ENCODE results near the gene RHBDL3.

Gene RHBDL3

GRCh38 chr17:32266389-32267301 is 1.0 kb downstream of the RHBDL3 start:
- DNase-seq (ENCODE audit: low read depth, low spot score), result no peak

- DNase-seq (ENCODE audit: low read depth, low spot score), result no peak
Measured at GRCh38 chr17:32267690-32268205, 2.1 kb downstream of the RHBDL3 start.

GRCh38 chr17:32268734-32269288 is 3.2 kb downstream of the RHBDL3 start:
- DNase-seq (ENCODE audit: low read depth, low spot score), result no peak

GRCh38 chr17:32269377-32269776 is 3.7 kb downstream of the RHBDL3 start:
- DNase-seq (ENCODE audit: low read depth, low spot score), result no peak

- no peak for DNase-seq (ENCODE audit: low read depth, low spot score)
Measured at GRCh38 chr17:32271844-32272243, 6.2 kb downstream of the RHBDL3 start.

DNA sequence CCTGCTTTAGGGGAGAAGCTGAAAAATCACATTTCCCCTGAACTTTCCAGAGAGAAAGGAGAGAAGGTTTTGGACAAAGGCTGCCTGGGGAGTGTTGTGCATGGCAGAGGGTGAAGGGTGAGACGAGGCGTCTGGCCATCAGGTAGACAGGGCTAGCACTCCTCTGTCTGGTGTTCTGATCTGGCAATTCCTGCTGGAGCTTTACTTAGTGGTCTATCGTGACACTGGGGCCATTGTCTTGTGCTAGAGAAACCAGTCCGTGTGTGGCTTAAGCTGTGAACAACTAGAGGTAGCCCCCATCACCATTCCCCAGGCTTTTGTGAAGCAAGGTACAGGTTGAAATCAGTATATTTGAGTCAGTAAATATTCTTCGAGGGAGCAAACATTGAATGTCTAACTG is 8.5 kb downstream of the RHBDL3 start:
- no peak for DNase-seq (ENCODE audit: low read depth, low spot score)

DNA sequence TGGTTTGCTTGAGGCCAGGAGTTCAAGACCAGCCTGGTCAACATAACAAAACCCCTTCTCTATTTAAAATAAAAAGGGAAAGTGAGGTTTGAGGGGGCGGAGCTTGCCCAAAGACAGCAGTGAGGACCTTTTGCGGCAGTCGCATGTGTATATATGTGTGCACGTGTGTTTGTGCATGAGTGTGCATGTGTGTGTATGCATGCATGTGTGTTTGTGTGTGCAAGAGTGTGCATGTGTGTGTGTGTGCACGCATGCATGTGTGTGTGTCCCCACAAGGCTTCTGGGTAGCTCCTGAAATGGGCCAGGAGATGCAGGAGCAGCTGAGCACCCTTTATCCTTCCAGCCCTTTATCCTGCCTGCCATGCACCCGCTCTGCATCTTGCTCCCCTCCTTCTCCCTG is 9.0 kb downstream of the RHBDL3 start:
- DNase-seq (ENCODE audit: low read depth, low spot score), result no peak

GRCh38 chr17:32275060-32276042 is 9.7 kb downstream of the RHBDL3 start:
- peak; percentile 32 for DNase-seq (ENCODE audit: low read depth, low spot score)

- no peak for DNase-seq (ENCODE audit: low read depth, low spot score)
Measured at GRCh38 chr17:32276171-32276601, 10.6 kb downstream of the RHBDL3 start.

DNA sequence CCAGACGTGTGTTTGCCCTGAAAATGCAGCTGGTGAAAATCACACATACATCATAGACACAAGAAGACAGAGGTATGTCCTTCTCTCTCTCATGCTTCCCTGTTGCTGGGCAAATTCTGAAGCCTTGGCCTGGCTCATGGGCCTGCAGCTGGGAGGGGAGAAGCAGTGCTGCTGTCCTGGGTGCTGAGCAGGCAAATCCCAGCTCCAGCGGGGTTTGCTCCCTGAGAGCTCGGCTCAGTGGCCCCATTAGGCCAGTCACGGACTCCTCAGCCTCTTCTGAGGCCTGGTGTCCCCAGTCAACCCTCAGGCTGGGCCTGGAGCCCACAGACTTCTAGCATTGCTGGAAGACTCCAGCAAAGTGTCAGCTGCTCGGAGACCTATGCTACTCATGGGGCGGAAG is 11.7 kb downstream of the RHBDL3 start:
- DNase-seq (ENCODE audit: low read depth, low spot score), result no peak

DNA sequence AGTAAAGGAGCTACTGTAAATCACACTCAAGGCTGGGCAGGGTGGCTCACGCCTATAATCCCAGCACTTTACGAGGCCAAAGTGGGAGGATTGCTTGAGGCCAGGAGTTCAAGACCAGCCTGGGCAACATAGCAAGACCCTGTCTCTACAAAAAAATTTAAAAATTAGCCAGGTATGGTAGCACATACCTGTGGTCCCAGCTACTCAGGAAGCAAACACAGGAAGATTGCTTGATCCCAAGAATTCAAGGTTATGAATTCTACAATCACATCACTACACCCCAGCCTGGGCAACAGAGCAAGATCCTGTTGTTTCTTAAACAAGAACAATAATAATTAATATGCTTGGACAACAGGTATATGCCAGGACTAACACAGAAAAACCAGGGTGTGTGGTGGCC is 13.2 kb downstream of the RHBDL3 start:
- no peak for DNase-seq (ENCODE audit: low read depth, low spot score)

DNA sequence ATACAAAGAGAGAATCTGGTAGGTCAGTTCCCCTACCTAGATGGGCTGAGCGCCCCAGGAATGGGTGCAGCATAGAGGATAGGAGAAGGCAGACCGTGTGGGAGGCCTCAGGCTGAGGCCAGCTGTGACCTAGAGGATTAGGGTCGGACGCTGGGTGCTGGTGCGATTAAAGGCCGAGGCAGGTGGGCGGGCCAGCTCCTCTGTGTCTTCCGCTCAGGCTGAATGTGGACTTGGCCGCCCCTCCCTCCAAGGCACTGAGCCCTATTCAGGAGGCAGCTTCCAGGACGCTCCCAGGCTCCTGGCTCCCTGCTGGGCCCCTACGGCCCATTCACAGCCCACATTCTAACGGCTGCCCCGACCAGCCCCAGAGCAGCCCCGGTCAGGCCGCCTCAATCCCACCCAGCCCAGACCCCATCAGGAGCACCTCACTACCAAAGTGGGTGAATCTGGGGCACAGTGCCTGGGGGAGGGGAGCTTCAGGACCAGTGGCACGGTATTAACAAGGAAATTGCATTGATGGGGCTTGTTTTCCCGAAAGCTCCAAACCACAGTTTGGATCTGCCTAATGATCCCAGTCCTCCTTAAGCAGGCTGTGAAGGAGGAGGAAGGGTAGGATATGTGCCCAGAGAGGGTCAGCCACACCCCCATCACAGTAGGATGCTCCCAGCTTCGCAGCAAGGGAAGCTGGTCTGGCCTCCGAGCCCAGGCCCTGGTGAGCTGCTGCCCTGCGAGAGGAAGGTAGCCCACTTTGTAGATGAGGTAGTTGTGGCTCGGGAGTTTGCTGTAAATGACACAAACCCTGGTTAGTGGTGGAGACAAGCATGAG is 14.5 kb downstream of the RHBDL3 start:
- DNase-seq (ENCODE audit: low read depth, low spot score), result no peak

- DNase-seq (ENCODE audit: low read depth, low spot score), result no peak
Measured at GRCh38 chr17:32281011-32281451, 15.4 kb downstream of the RHBDL3 start.

DNA sequence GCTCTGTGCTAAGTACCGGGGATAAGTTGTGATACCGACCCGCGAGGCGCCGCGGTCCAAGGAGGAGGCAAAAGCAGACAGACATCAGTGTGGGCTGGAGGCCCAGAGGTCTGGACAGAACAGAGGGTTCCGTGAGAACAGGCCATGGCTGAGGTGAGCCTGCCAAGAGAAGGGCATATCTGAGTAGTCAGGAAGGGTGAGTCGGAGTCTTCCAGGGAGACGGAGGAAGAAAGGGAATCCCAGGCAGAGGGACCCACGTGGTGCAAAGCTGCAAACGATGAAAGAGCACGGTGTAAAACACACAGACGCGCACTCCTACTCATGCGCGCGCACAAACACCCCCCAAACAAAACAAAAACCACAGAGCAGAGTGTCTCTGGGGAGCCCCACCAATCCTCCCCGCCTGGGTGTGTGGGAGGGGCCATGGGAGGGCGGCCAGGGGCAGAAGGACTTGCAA is 18.1 kb downstream of the RHBDL3 start:
- no peak for DNase-seq (ENCODE audit: low read depth, low spot score)

DNA sequence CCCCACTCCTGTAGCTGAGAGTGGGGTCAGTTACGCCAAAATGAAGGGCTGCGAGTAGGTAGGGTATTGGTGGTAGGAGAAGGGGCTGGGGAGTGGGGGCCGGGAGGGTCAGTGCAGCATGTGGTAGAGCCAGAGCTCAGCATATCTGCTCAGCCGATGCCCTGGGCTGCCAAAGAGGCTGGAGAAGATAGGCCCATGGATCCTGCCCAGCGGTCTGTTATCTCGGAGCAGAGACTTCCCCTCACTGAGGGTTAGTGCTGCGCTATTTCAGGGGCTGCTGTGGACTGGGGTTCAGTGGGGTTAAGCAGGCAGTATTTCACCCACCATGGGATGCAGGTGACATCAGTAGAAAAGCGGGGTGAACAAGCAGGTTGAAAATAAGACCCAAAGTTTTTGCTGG is 19.7 kb downstream of the RHBDL3 start:
- no peak for DNase-seq (ENCODE audit: low read depth, low spot score)

DNA sequence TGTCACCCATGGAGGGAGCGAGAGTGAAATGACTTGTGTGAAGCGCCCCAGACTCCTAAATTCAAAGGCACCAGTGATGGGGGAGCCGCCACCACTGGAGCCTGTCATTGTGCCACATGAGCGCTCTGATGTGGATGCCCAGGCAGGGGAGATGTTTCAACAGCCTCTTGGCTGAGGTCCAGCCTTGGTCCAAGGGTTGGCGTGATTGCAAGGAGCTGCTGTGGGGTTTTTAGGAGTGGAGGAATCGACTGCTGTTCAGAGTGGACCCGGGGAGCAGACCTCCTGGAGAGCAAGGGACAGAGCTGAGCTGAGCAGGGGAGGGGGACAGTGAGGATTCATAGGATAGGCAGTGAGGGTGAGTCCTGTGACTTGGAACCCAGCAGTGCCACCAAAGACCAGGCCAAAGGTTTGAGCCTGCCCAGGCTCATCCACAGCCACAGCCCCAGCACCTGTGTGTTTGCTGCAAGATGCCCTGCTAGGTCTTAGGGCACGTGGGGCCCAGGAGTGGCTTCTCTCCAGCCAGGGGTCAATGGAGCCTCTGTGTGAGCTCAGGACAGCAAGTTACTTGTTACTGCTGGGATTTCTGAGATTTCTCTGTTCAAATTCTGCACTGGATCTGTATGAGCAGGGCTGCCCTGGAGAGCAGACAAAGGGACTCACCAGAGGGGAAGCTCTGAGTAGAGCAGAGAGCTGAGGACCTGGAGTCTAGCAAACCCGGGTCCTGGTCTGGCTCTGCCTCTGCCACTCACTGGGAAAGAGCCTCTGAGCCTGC is 20.3 kb downstream of the RHBDL3 start:
- no peak for DNase-seq (ENCODE audit: low read depth, low spot score)

DNA sequence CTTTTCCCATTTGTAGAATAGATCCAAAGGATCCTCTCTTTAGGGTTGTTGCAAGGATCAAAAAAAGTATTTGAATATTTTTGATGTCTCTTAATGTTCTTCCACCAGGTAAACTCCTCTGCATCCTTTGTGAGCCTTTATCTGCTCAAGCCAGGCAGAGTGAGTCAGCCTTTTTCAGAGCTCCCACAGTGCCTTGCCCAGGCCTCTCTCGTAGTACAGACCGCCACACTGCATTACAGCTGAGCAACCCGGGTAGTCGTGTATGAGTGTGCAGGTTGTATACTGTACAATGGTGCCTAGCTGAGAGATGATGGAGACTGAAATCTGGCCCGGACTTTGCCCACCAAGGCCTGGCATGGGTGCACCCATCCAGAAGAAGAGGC is 20.9 kb downstream of the RHBDL3 start:
- no peak for DNase-seq (ENCODE audit: low read depth, low spot score)

GRCh38 chr17:32287804-32288511 is 22.3 kb downstream of the RHBDL3 start:
- no peak for DNase-seq (ENCODE audit: low read depth, low spot score)

GRCh38 chr17:32288615-32289014 is 23.0 kb downstream of the RHBDL3 start:
- no peak for DNase-seq (ENCODE audit: low read depth, low spot score)
